Activated CD8-positive, alpha-beta memory T cell treated with anti-CD3 and anti-CD28 coated beads, Interleukin-2, amount 50 U/mL, for 48 hours (primary cell): Measurements from ENCODE around the gene OTOGL.
"Not testable (repeated sequence)": the region's sequence is repeated elsewhere in the genome, so short reads cannot be mapped to it uniquely, and the experiment has no call there.

Experiments used
- DNase-seq: peaks from one replicate; pipeline ENCODE4 v3.0.0-alpha.2; 2020

OTOGL gene

GRCh38 chr12:80189241-80189640 is 89.9 kb downstream of the OTOGL start:
- DNase-seq, result no peak

- DNase-seq, result no peak
Observed at GRCh38 chr12:80190001-80190400, 90.7 kb downstream of the OTOGL start.

GRCh38 chr12:80192087-80192486 is 92.8 kb downstream of the OTOGL start:
- no peak for DNase-seq

DNA sequence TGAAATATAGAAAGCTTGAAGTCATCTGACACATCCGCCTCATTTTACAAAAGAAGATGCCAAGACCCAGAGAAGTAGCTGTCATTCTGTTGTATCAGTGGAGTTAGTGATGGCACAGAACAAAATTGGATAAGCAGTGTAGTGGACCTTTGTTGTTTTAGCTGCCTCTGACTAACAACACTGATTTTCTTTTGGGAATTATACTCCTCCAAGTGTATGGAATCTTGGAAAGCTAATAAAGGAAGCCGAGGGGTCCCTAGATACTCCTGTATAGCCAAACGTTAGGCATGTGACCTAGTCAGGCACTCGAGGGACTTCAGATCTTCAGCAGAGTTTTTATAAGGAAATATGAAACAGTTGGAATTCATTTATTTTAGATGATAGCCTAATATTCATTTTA is 94.5 kb downstream of the OTOGL start:
- no peak for DNase-seq

DNA sequence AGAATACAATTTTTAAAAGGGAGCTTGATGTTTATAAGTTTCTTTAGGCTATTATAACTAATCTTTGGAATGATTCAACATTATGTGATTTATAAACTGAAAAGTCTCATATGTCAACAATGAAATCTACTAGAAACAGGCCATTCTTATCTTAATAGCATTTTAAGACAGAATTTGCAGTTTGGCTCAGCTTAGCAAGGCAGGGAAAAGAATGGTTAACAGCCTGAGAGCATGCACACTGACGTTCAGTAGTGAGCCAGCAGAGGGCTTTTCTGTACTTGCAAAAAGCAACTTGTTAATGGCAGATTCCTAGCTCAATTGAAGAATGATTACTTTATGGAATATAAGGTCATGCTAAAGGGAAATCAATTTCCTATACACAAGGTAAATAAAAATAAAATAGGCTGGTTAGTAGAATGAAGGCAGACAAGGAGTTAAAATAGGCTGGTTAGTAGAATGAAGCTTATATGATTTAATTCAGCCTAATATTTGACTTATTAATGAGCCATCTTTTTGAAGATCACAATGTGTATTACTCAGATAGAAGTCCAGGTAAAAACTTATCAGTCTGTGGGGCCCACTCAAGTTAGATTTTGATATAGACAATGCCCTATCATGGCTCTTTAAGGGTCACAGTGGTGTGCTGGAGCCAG is 95.9 kb downstream of the OTOGL start:
- no peak for DNase-seq

DNA sequence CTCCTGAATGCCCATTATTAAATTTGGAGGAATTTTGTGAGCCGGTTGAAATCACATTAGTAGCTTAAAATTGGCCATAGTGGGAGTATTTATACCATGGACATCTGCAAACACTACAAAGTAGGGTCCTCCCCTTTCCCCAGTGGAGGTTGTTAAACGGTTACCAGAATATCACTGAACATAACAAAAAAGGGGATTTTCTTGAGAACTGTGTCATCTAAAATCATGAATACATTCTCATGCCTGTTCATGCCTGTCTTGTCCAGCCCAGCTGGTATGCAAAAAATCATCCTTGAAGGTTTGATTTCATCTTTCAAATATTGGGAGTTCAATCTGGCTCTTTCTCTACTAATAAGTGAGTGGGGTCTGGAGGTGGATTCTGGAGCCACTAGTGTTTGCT is 96.4 kb downstream of the OTOGL start:
- no peak for DNase-seq

- DNase-seq, result no peak
Observed at GRCh38 chr12:80196419-80196818, 97.1 kb downstream of the OTOGL start.

- no peak for DNase-seq
Observed at GRCh38 chr12:80198782-80199337, 99.5 kb downstream of the OTOGL start.

DNA sequence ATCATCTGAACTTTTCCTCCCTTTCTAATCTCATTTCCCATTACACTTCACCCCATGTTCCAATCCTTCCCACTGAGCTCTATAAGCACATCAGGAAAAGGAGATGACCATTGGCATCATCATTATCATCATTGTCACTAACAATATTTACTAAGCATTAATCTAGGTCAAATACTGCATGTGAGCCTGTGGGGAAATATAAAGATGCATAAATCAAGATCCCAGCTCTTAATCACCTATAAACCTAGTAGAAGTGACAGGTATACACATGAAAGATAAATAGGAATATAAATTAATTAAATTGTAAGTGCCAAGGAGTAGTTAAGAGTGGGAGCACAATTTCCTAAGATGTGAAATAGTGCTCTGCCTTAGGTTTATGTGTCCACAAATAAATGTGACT is 100.6 kb downstream of the OTOGL start:
- no peak for DNase-seq

DNA sequence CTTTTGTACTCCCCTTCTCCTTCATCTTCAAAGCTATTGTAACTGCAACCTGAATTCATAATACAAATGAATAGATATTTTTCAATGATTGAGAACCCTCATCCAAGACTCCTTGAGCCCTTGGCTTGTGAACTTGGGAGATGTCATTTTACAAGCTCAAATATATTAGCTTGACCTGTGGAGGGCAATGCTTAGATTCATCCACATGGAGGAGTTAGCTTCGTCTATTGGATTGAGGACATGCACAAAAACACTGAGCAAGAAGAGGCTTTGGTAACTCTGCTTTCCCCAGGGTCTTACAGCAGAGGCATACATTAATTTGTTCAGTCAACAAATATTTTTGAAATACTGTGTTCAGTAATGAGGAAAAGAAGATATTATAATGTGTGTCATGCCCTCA is 101.1 kb downstream of the OTOGL start:
- DNase-seq, result no peak

DNA sequence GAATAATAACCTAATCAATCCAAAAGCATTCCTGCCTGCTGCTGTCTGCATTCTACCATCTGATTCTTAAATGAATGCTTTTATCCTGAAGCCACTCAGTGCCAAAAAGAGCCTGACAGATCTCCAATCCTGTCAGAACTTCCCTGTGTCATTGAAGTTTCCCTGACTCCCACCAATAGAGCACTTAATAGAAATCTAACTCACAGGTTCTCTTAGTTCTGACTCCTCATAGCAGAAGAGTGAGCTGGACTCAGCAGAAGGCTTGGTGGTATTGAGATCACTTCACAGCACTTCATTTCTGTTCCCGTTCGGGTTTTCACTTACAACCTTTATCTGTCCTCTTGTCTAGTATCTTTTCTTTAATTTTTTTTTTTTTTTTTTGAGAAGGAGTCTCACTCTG is 102.6 kb downstream of the OTOGL start:
- no peak for DNase-seq

DNA sequence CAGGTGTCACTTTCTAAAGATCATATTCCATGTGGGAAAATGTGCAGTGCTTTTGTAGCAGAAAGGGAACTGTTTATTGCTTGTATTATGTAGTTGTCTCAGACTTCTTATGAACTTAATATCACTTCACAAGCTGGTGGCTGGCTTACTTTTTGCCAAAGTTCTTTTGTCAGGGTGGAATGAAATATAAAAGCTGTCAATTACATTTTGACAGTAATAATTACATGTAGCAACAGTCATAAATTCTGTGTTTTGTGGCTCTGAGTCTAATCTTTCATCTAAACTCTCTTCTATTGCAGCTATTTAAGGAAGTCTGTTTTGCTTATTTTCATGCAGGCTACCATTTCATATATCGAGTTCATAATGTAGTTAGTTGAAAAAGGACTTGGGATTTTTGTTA is 106.6 kb downstream of the OTOGL start:
- no peak for DNase-seq

- no peak for DNase-seq
Observed at GRCh38 chr12:80208071-80208470, 108.7 kb downstream of the OTOGL start.

- DNase-seq, result no peak
Observed at GRCh38 chr12:80211671-80212070, 112.3 kb downstream of the OTOGL start.

GRCh38 chr12:80212938-80213645 is 113.8 kb downstream of the OTOGL start:
- DNase-seq, result no peak

- DNase-seq, result no peak
Observed at GRCh38 chr12:80213871-80214270, 114.5 kb downstream of the OTOGL start.

DNA sequence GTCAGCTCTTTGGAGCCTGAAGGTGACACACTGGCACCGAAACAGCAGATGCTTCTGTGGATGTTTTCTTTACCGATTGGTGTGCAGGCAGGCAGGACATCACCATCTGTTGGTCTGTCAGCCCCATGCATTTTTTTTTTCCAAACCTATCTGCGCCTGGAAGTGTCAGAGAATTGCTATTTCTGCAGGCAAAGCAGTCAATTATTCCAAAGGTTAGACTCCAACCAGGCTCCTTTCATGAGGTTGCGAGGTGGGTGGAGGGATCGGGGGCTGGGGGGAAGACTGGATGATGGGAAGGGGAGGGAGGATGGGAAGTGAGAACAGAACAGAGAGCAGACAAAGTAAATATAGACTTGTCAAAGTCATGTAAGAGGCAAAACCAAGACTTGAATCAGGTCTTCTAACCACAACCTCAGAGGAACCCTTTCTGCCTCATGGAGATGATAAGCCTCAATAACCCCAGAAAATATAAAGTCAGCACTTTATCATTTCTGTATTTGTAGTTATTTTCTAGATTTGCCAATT is 117.7 kb downstream of the OTOGL start:
- no peak for DNase-seq

GRCh38 chr12:80218925-80219324 is 119.6 kb downstream of the OTOGL start:
- DNase-seq, result not testable (repeated sequence)

DNA sequence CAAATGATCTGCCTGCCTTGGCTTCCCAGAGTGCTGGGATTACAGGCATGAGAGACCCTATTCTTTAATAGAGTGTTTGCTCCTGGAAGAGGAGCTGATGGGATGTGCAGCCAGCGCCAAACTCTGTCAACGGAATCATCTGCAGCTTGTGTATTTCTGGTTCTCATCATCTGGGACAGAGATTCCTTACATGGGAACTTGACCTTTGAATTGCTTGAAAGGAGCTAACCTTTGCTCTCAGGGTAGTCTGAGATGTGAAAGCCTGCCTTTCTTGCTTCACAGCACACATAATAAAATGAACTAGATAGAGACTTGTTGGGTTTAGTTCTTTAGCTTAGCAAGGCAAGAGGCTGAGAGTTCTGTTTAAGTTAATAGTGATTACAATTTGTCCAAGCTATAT is 120.0 kb downstream of the OTOGL start:
- DNase-seq, result no peak

GRCh38 chr12:80222261-80222660 is 122.9 kb downstream of the OTOGL start:
- no peak for DNase-seq

DNA sequence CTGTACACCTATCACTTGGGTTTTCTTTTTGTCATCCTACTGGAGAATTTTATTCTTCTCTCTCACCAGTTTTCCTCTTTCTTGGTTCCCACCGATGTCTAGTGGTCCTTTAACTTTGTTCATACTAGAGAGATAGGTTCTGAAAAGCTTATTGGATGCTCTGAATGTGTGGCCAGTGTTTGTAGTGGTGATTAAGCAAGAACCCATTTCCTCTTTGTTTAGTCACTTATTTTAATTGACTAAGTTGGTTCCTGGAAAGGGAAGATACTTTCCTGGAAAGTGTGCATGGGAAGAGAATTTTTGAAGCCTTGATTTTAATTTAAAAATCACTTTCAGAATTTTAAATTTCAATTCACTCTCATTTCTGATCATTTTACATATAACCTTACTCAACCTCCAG is 127.2 kb downstream of the OTOGL start:
- DNase-seq, result no peak

- DNase-seq, result not testable (repeated sequence)
Observed at GRCh38 chr12:80227904-80228303, 128.6 kb downstream of the OTOGL start.

DNA sequence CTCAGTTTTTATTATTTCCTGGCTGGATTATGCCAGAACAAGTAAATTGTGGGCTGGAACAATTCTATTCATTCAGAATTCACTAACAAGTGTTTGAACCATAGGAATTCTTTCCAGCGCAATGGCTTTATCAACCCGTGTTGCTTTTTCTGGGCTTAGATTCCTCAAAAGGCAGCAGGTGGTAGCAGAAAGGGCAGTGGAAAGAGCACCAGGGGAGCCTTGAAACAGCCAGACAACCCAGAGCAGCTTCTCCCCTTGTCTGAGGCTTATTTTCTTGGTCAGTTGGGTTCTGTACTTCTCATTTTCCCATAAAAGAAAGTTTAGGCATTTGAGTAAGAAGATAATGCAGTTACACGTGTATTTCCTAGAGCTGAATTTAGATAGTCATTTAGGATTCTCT is 130.7 kb downstream of the OTOGL start:
- no peak for DNase-seq

- DNase-seq, result no peak
Observed at GRCh38 chr12:80232837-80233236, 133.5 kb downstream of the OTOGL start.
